GM19463 (cell line): ENCODE results near the gene EBPL.
"Not testable (repeated sequence)": the region's sequence is repeated elsewhere in the genome, so short reads cannot be mapped to it uniquely, and the experiment has no call there.

Source experiments
- ATAC-seq: cut with Tn5 transposase; IDR thresholded peaks from one replicate; pipeline ENCODE4 v1.9.1; 2021; ENCODE audit warnings: mild to moderate bottlenecking, moderate library complexity; ENCODE audit not compliant: unreplicated experiment

EBPL gene

GRCh38 chr13:49690995-49691784, at the start of gene EBPL:
Gene EBPL (minus strand): TSS chr13:49691486. CDS start chr13:49691424, 62 bp downstream.
- peak; percentile 99 for ATAC-seq

- ATAC-seq = no peak
These were observed 49.6 kb upstream of the EBPL start for GRCh38 chr13:49740870-49741269.

- ATAC-seq = no peak
These were observed 48.4 kb upstream of the EBPL start for GRCh38 chr13:49739498-49740187.

GRCh38 chr13:49733181-49733951, 42.1 kb upstream of the EBPL start:
- no peak for ATAC-seq

- ATAC-seq = no peak
These were observed 40.5 kb upstream of the EBPL start for GRCh38 chr13:49731766-49732165.

GRCh38 chr13:49716615-49717014, 25.3 kb upstream of the EBPL start:
- ATAC-seq = no peak

GRCh38 chr13:49714757-49715156, 23.5 kb upstream of the EBPL start:
- ATAC-seq = no peak

GRCh38 chr13:49711218-49711863, 20.1 kb upstream of the EBPL start:
- no peak for ATAC-seq

- ATAC-seq = not testable (repeated sequence)
These were observed 13.0 kb upstream of the EBPL start for GRCh38 chr13:49704264-49704663.

- no peak for ATAC-seq
These were observed 10.2 kb upstream of the EBPL start for GRCh38 chr13:49701491-49701890.

GRCh38 chr13:49697468-49697867, 6.2 kb upstream of the EBPL start:
- no peak for ATAC-seq

GRCh38 chr13:49694446-49694845, 3.2 kb upstream of the EBPL start:
- ATAC-seq = no peak

GRCh38 chr13:49693877-49694276, 2.6 kb upstream of the EBPL start:
- no peak for ATAC-seq

- ATAC-seq = no peak
These were observed 2.0 kb upstream of the EBPL start for GRCh38 chr13:49693191-49693733.

- peak; percentile 15 for ATAC-seq
These were observed 922 bp downstream of the EBPL start for GRCh38 chr13:49690133-49690994.

GRCh38 chr13:49683489-49683888, 7.8 kb downstream of the EBPL start:
- peak; percentile 89 for ATAC-seq

GRCh38 chr13:49681842-49682435, 9.3 kb downstream of the EBPL start:
- no peak for ATAC-seq

- no peak for ATAC-seq
These were observed 12.0 kb downstream of the EBPL start for GRCh38 chr13:49679246-49679645.

- no peak for ATAC-seq
These were observed 12.9 kb downstream of the EBPL start for GRCh38 chr13:49678191-49678914.
